ENCODE measurements around the gene ICAM4.
"Not testable (repeated sequence)": the region's sequence is repeated elsewhere in the genome, so short reads cannot be mapped to it uniquely, and the experiment has no call there.

Gene ICAM4, protein sequence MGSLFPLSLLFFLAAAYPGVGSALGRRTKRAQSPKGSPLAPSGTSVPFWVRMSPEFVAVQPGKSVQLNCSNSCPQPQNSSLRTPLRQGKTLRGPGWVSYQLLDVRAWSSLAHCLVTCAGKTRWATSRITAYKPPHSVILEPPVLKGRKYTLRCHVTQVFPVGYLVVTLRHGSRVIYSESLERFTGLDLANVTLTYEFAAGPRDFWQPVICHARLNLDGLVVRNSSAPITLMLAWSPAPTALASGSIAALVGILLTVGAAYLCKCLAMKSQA

GRCh38 chr19:10286803-10287737 is at the start of gene ICAM4:
Gene ICAM4 (plus strand): TSS chr19:10286955. CDS start chr19:10287013, 58 bp downstream.
- no peak for DNase-seq (ENCODE audit: low spot score)

DNA sequence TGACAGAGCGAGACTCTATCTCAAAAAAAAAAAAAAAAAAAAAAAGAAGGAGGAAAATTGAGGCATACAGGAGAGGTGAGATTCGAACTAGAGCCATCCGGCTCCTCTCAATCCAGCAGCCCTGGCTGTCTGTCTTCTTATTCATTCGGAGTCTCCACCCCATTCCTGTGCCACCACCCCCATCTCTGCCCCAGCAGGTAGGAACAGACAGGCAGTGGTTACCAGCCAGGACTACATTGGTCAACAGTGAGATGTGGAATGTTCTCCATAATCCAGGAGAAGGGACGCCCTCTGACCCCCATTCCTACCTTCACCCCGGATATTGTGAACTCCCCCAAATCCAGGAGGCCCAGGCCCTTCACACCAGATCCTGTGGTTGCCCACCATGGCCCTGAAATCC is 49.1 kb upstream of the ICAM4 start:
- no peak for DNase-seq (ENCODE audit: low spot score)

DNA sequence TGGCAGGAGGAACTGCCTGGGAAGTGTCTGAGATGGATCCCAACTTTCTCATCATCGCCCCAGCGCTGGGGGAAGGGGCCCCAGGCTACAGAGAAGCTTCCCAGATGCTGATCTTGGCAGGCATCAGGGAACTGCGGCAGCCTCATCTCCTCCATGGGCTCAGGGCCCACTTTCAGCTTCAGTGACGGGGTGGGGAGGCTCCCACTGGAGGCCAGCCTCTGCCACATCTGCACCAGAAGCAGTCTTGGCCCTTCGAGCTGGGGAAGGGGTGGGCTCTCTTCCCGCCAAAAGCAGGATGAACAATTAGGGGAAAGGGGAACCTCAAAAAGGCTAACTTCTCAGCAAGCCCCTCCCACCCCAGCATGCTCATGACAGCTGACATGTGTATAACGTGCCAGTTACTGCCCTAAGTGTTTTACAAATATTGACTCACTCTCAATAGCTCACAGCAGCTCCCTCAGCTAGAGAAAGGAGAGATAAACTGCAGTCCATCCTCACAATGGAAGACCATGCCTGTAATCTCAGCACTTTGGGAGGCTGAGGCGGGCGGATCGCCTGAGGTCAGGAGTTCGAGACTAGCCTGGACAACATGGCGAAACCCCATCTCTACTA is 48.5 kb upstream of the ICAM4 start:
- DNase-seq (ENCODE audit: low spot score) = no peak

GRCh38 chr19:10241826-10242449 is 44.8 kb upstream of the ICAM4 start:
- DNase-seq (ENCODE audit: low spot score) = not testable (repeated sequence)

DNA sequence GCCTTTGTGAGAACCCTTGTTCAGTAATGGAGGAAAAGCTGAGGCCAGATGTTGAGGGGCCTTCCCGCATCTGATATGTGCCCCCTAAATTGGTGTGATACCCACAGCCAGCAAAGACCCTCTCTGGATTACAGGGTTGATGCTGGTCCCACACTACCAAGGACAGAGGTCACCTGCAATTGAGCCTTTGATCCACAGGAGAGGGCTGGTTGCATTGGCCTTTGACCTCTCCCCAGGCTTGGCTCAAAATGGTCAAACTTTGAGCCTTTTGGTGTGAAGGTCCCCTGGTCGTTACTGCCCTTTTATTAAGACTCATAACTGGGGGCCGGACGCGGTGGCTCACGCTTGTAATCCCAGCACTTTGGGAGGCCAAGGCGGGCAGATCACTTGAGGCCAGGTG is 43.1 kb upstream of the ICAM4 start:
- DNase-seq (ENCODE audit: low spot score) = no peak

DNA sequence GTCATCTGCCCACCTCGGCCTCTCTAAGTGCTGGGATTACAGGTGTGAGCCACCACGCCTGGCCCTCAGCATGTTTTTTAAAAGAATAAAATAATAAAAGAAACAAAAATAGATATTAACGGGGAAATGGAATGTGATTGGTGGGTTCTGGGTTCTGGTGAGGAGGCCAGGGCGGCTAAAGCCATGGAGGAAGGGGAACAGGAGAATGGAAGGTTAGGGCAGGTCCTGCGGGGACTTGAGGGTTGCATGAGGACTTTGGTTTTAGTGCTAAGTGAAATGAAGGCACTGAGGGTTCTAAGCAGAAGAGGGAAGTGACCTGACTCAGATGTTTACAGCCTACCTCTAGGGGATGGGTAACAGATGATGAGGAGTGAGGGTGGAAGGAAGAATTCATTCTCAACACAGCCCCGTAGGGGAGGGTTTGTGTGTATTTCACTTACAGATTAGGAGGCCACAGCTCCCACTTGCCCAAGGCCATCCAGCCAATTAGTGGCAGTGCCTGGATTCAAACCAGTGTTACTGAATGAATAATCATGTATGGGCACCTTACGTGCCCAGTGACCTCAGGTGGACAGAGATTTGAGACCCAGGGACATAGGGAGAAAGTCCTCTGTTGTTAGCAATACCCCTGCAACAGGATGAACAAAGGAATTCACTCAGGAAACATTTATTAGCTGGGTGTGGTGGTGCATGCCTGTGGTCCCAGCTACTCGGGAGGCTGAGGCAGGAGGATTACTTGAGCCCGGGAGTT is 41.4 kb upstream of the ICAM4 start:
- peak; percentile 61 for DNase-seq (ENCODE audit: low spot score)

GRCh38 chr19:10246511-10246910 is 40.2 kb upstream of the ICAM4 start:
- no peak for DNase-seq (ENCODE audit: low spot score)

DNA sequence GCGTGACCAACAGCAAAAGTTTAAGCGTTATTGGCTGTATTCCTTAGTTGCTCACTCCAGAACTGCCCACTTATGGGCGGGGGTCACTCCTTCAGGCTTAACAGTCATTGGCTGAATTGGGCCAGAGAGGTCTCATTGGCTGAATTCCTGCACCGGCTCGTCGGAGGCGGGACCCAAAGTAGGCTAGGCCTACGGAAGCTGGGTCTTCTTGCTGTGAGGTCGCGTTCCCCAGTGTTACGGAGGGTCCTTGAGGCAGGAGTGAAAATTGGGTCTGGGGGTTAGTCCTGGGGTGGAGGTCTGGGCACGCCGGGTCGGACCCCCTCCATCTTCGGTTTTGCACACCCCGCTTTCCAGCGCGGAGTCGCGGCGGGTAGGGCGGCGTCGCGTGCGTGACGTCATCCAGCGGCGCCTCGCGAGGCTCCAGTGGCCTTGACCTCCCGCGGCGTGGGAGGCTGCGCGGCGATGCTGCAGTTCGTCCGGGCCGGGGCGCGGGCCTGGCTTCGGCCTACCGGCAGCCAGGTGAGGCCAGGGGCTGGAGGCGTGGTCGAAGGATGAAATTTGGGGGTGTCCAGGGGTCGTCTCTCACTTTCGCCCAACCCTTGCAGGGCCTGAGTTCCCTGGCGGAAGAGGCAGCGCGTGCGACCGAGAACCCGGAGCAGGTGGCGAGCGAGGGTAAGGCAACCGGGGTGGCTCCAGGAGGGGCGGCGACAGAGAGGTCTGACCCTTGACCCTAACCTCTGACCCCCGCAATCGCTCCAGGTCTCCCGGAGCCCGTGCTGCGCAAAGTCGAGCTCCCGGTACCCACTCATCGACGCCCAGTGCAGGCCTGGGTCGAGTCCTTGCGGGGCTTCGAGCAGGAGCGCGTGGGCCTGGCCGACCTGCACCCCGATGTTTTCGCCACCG is 34.7 kb upstream of the ICAM4 start, which contains the start of gene MRPL4:
TSS of gene MRPL4 (plus strand) at position 423 of the 903 bp plus-strand sequence. CDS start at position 463, 40 bp downstream.
- peak; percentile 95 for DNase-seq (ENCODE audit: low spot score)

DNA sequence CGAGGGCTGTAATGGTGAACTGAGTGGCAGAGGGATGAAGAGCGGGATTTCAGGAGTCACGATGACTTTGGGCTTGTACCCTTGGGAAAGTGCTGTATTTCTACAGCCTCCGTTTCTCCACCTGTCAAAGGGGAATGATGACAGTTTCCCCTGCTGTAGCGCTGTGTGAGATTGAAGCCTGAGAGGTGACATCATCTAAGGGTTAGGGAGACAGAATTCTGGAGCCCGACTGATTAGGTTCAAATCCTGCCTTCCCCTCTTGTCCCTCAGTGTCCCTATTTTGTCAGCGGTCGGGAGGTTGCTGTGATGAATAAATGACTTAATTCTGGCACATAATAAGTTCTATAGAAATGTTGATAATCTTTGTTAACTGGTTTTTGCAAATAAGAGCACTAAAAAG is 34.0 kb upstream of the ICAM4 start:
- no peak for DNase-seq (ENCODE audit: low spot score)

DNA sequence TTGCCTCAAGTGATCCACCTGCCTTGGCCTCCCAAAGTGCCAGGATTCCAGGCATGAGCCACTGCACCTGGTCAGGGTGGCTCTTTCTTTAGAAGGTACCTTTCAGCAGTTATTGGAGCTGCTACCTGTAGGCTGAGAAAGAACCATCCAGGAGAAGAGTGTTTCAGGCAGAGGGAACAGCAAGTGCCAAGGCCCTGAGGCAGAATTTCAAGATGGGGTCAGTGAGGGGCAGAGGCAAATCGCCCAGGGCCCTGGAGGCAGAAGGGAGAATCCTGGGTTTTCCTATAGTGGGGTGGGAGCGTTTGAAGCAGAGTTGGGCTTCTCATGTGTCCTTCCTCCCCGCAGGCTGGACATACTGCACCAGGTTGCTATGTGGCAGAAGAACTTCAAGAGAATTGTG is 32.5 kb upstream of the ICAM4 start:
- no peak for DNase-seq (ENCODE audit: low spot score)

GRCh38 chr19:10255358-10255757 is 31.4 kb upstream of the ICAM4 start:
- no peak for DNase-seq (ENCODE audit: low spot score)

DNA sequence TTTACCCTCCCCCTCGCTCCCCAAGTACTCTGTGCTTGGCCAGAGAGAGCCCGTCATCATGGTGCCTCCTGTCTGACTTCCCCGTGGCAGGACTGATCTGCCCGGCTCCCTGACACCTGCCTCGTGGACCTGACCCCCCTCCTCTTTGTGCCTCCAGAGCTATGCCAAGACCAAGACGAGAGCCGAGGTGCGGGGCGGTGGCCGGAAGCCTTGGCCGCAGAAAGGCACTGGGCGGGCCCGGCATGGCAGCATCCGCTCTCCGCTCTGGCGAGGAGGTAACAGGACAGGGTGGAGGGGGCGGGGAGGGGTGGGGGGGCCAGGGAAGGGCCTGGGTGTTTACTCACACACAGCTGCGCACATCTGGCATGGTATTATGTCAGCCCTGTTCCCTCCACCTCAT is 30.2 kb upstream of the ICAM4 start:
- no peak for DNase-seq (ENCODE audit: low spot score)

- DNase-seq (ENCODE audit: low spot score) = no peak
Observed at GRCh38 chr19:10256970-10257615, 29.7 kb upstream of the ICAM4 start.

DNA sequence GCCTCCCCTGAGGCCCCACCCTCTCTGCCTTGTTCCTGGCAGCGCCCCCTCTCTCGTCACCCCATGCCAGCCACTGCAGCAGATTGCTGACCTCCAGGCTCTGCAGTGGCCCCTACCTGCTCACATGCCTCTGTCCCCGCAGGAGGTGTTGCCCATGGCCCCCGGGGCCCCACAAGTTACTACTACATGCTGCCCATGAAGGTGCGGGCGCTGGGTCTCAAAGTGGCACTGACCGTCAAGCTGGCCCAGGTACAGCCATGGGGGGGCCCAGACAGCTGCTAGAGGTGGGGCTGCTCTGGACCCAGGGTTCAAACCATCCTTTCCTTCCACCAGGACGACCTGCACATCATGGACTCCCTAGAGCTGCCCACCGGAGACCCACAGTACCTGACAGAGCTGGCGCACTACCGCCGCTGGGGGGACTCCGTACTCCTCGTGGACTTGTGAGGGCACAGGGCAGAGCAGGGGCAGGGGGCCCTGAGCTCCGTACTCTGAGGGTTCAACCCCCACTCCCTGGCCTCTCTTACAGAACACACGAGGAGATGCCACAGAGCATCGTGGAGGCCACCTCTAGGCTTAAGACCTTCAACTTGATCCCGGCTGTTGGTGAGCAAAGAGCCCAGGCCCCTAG is 28.6 kb upstream of the ICAM4 start:
- no peak for DNase-seq (ENCODE audit: low spot score)

DNA sequence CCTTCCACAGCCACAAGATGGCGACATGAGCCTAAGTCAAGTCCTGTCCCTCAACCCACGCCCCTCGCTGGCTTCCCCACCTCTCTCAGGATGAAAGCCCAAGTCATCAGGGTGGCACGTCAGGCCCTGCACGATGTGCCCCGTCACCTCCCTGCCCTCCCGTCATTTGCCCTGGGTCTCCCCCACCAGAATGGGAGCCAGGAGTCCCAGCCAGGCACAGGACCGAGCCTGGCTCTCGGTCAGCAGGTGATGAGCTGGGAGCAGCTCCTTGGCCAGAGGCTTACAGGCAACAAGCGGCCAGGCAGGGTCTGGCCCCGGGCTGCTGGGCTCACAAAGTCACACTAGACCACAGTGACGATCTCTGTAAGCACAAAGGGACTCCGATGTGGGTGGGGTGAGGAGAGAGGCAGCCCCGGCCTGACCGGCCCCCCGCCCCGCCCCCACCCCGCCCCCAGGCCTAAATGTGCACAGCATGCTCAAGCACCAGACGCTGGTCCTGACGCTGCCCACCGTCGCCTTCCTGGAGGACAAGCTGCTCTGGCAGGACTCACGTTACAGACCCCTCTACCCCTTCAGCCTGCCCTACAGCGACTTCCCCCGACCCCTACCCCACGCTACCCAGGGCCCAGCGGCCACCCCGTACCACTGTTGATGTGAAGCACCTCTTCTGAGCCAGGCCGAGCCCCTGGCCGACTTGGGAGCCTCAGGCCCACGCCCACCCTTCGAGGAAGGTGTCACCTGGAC is 27.4 kb upstream of the ICAM4 start:
- DNase-seq (ENCODE audit: low spot score) = peak; percentile 57

DNA sequence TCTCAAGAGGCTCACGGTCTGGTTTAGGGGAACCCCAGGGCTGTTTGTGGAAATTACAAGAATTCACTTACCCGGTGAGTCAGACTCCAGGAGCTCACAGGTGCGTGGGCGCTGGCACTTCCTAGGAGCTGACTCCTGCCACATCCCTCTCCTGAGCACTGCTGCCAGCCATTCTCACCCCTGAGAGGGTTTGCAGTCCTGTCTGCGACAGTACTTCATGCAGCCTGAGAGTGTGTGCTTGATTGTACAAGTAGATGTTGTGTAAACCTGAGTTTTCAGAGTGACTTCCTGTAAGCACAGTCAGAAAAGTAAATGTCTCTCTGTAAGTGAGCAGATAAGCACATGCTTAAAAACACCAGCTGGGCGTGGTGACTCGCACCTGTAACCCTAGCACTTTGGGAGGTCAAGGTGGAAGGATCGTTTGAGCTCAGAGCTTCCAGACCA is 26.6 kb upstream of the ICAM4 start:
- DNase-seq (ENCODE audit: low spot score) = no peak

GRCh38 chr19:10262771-10263170 is 24.0 kb upstream of the ICAM4 start:
- no peak for DNase-seq (ENCODE audit: low spot score)

DNA sequence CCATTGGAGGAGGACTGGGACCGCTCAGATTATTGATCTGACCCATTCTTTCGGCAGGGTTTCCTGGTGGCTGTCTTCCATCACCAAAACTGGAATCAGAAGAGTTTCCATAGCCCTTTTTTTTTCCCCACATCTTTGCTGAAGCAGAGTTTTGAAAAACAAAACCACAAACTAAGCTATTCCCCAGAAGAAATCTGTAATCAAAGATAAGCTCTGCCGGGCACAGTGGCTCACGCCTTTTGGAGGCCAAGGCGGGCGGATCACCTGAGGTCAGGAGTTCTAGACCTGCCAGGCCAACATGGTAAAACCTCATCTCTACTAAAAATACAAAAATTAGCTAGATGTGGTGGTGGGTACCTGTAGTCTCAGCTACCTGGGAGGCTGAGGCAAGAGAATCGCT is 20.0 kb upstream of the ICAM4 start:
- DNase-seq (ENCODE audit: low spot score) = no peak

DNA sequence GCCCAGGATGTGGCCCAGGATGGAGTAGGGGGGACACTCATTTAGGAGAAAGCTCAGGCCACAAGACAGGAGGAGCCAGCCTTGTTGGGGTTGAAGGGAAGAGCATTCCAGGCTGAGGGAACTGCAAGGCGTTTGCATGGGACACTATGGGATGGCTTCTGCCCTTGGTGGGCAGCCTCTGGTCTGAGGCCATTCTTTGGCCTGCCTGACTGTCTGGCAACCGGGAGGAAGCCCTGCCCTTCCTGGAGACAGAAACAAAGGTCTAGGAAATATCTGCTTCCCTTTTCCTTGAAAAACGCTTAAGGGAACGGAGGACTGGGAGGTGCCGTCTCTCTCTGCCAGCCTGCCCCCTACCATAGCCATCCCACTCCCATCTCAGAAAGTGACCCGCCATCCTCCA is 18.7 kb upstream of the ICAM4 start:
- DNase-seq (ENCODE audit: low spot score) = no peak
